WTC11 (cell line): ENCODE measurements around the gene USP50. TPM values are rescaled to one million over a fixed set of nuclear protein-coding genes. Genes with fewer than 3 reads are reported as not detected.
A peak's percentile ranks its signal among the peaks of the same experiment; 100 is the strongest.

ENCODE experiments used
- ATAC-seq: fragments of 200-7000 bp; cut with Tn5 transposase; 2 replicates; pipeline ENCODE4 v1.10.0; 2021; ENCODE audit warnings: mild to moderate bottlenecking, moderate library complexity
- Bru-seq: library from RNA; stranded (reverse); fragments of 400-500 nt; gene quantifications from one replicate; lab custom pipeline; 2021; lab: Mats Ljungman, UMichigan
- CTCF ChIA-PET: fragments of 300-600 bp; sonication (Branson Sonifier 250); formaldehyde crosslinking; loops from one replicate; lab custom pipeline; 2021; ENCODE audit warnings: antibody characterized with exemption; lab: Charles Lee
- POLR2A ChIA-PET: fragments of 350-600 bp; sonication (Branson Sonifier 250); formaldehyde crosslinking; loops from one replicate; lab custom pipeline; 2021; ENCODE audit warnings: antibody characterized with exemption; lab: Charles Lee
- DNase-seq: peaks from one replicate; pipeline ENCODE4 v3.0.0; 2021; ENCODE audit warnings: low spot score
- H3K27ac Mint-ChIP-seq: 2 replicates; pipeline ENCODE4 v1.8.0; 2021; ENCODE audit warnings: mixed read lengths
- H3K27me3 Mint-ChIP-seq: 2 replicates; pipeline ENCODE4 v1.8.0; 2021; ENCODE audit warnings: low read depth, mild to moderate bottlenecking, moderate library complexity, mixed read lengths
- H3K36me3 Mint-ChIP-seq: 2 replicates; pipeline ENCODE4 v1.8.0; 2021; ENCODE audit warnings: mixed read lengths
- H3K4me1 Mint-ChIP-seq: 2 replicates; pipeline ENCODE4 v1.8.0; 2022; ENCODE audit warnings: mixed read lengths
- H3K4me3 Mint-ChIP-seq: 2 replicates; pipeline ENCODE4 v1.8.0; 2021; ENCODE audit warnings: mild to moderate bottlenecking, moderate library complexity, mixed read lengths
- H3K9me3 Mint-ChIP-seq: 2 replicates; pipeline ENCODE4 v1.8.0; 2021; ENCODE audit warnings: mixed read lengths
- ATF3 ChIP-seq: sonication (generic); formaldehyde crosslinking; conservative IDR thresholded peaks from 2 replicates; pipeline ENCODE4 v1.8.1; 2022; ENCODE audit warnings: mild to moderate bottlenecking, missing genetic modification reagents
- CBFB ChIP-seq: sonication (generic); formaldehyde crosslinking; IDR thresholded peaks from 2 replicates; pipeline ENCODE4 v1.8.1; 2022; ENCODE audit warnings: mild to moderate bottlenecking, low read depth, missing genetic modification reagents
- ELF4 ChIP-seq: sonication (generic); formaldehyde crosslinking; IDR thresholded peaks from 2 replicates; pipeline ENCODE4 v1.8.1; 2022; ENCODE audit warnings: low read depth, mild to moderate bottlenecking, moderate library complexity, missing genetic modification reagents
- GABPB1 ChIP-seq: sonication (generic); formaldehyde crosslinking; IDR thresholded peaks from 2 replicates; pipeline ENCODE4 v1.8.1; 2023; ENCODE audit warnings: mild to moderate bottlenecking, missing genetic modification reagents
- GRHL2 ChIP-seq: fragments of 250-450 bp; sonication (Bioruptor Pico); IDR thresholded peaks from 2 replicates; pipeline ENCODE4 v1.8.0; 2022; ENCODE audit warnings: mild to moderate bottlenecking, moderate library complexity; ENCODE audit not compliant: insufficient replicate concordance, severe bottlenecking
- MYBL2 ChIP-seq: sonication (generic); formaldehyde crosslinking; IDR thresholded peaks from 2 replicates; pipeline ENCODE4 v1.8.1; 2023; ENCODE audit warnings: mild to moderate bottlenecking, moderate library complexity, missing genetic modification reagents
- NFE2L1 ChIP-seq: sonication (generic); formaldehyde crosslinking; IDR thresholded peaks from 2 replicates; pipeline ENCODE4 v1.8.1; 2023; ENCODE audit warnings: missing genetic modification reagents
- PRDM15 ChIP-seq: sonication (generic); formaldehyde crosslinking; IDR thresholded peaks from 2 replicates; pipeline ENCODE4 v1.8.0; 2022; ENCODE audit warnings: missing genetic modification reagents
- SMAD3 ChIP-seq: sonication (generic); formaldehyde crosslinking; IDR thresholded peaks from 2 replicates; pipeline ENCODE4 v1.8.0; 2022; ENCODE audit warnings: missing genetic modification reagents, mild to moderate bottlenecking, borderline replicate concordance
- SMAD4 ChIP-seq: sonication (generic); formaldehyde crosslinking; IDR thresholded peaks from 2 replicates; pipeline ENCODE4 v1.8.0; 2022; ENCODE audit warnings: mild to moderate bottlenecking, missing genetic modification reagents
- SP1 ChIP-seq: sonication (generic); formaldehyde crosslinking; conservative IDR thresholded peaks from 2 replicates; pipeline ENCODE4 v1.8.1; 2022; ENCODE audit warnings: missing genetic modification reagents
- TEAD4 ChIP-seq: sonication (generic); formaldehyde crosslinking; IDR thresholded peaks from 2 replicates; pipeline ENCODE4 v1.8.0; 2022; ENCODE audit warnings: mild to moderate bottlenecking, missing genetic modification reagents
- ZNF121 ChIP-seq: sonication (generic); formaldehyde crosslinking; IDR thresholded peaks from 2 replicates; pipeline ENCODE4 v1.8.0; 2023; ENCODE audit warnings: missing genetic modification reagents
- ZNF138 ChIP-seq: sonication (generic); formaldehyde crosslinking; conservative IDR thresholded peaks from 2 replicates; pipeline ENCODE4 v1.8.1; 2022; ENCODE audit warnings: mild to moderate bottlenecking, moderate library complexity, missing genetic modification reagents
- ZNF232 ChIP-seq: sonication (generic); formaldehyde crosslinking; IDR thresholded peaks from 2 replicates; pipeline ENCODE4 v1.8.0; 2022; ENCODE audit warnings: mild to moderate bottlenecking, missing genetic modification reagents
- long read RNA-seq, 3 experiments: library from RNA in 1 of 3; library from capped mRNA in 1 of 3; library from polyadenylated mRNA in 1 of 3; unstranded in 2 of 3; stranded (forward) in 1 of 3; transcript quantifications; one replicate each; pipeline ENCODE4 v2.0.0, GENCODE V29; 2021
- total RNA-seq: library from RNA; stranded (reverse); gene quantifications from 3 replicates; pipeline ENCODE4 v1.2.3, GENCODE V29; 2021
- TF ChIP-seq, protein P1 (sequence below): sonication (generic); formaldehyde crosslinking; IDR thresholded peaks from 2 replicates; pipeline ENCODE4 v1.8.1; 2022; ENCODE audit warnings: missing genetic modification reagents, borderline replicate concordance
- TF ChIP-seq, protein P2 (sequence below): sonication (generic); formaldehyde crosslinking; IDR thresholded peaks from 2 replicates; pipeline ENCODE4 v1.8.0; 2022; ENCODE audit warnings: mild to moderate bottlenecking, missing genetic modification reagents
- TF ChIP-seq, protein P3 (sequence below): sonication (generic); formaldehyde crosslinking; IDR thresholded peaks from 2 replicates; pipeline ENCODE4 v1.8.1; 2023; ENCODE audit warnings: mild to moderate bottlenecking, missing genetic modification reagents, moderate library complexity
- TF ChIP-seq, protein P4 (sequence below): fragments of 250-450 bp; sonication (Bioruptor Pico); IDR thresholded peaks from 2 replicates; pipeline ENCODE4 v1.8.0; 2021; ENCODE audit warnings: mild to moderate bottlenecking

USP50 gene
- total RNA-seq (not detected in 3 replicates), Bru-seq, nascent RNA (percentile 18 among the genes with signal in this experiment)
- long read RNA-seq, experiment 1, result 0 reads
- long read RNA-seq, experiment 2, result 0 reads
- long read RNA-seq, experiment 3, result 0 reads

- ChIA-PET CTCF (interaction anchor here (2.1 kb wide), 1 partner anchor 330 kb away, joined by 4 read pairs; no protein-coding TSS in a partner anchor), POLR2A (no interaction called here)
- Mint-ChIP-seq H3K4me3 (no peak within 1 kb of the TSS), H3K9me3 (no peaks in the 10 kb centered on the region), H3K27ac (no peak within 1 kb of the TSS), H3K4me1 (peaks cover 8% of the 10 kb centered on the region), H3K27me3 (no peaks in the 10 kb centered on the region), H3K36me3 (no peaks in the 10 kb centered on the region)
- no peak for DNase-seq
- no peak for ATAC-seq
- no peak for TF ChIP-seq TEAD4 (CRISPR knock-in tag)
These were observed at the start of gene USP50 for GRCh38 chr15:50546566-50546965. Gene USP50 (minus strand): TSS chr15:50546666. CDS start chr15:50546525, 141 bp downstream.

DNA sequence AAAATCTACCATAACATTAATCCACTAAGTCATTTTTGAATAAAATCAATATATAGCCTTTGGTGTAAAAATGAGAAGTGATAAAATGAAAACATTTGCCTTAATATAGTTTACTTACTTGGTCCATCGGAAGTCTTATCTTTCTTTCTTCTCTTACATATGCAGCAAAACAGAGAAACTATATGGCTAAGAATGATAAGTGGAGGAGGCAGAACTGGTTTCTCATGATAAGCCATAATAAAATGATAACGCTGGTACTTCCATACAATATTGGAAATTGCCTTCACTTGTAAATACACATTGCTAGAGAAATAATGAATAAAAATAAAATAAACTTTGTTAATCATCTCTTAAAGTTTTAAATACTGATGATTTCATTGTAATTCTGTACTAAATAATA lies 47.8 kb upstream of the USP50 start:
- TF ChIP-seq PRDM15 (no peak), NFE2L1 (CRISPR knock-in tag) (no peak)
- H3K36me3 Mint-ChIP-seq, result peaks cover 37% of the 10 kb centered on the region
- ChIA-PET CTCF (no interaction called here), POLR2A (no interaction called here)
- no peaks in the 10 kb centered on the region for H3K27me3 Mint-ChIP-seq
- no peak for ATAC-seq
- DNase-seq, result no peak
- no peaks in the 10 kb centered on the region for H3K4me1 Mint-ChIP-seq
- H3K27ac Mint-ChIP-seq, result no peak overlapping the region
- H3K9me3 Mint-ChIP-seq, result no peaks in the 10 kb centered on the region
- H3K4me3 Mint-ChIP-seq, result no peak overlapping the region

DNA sequence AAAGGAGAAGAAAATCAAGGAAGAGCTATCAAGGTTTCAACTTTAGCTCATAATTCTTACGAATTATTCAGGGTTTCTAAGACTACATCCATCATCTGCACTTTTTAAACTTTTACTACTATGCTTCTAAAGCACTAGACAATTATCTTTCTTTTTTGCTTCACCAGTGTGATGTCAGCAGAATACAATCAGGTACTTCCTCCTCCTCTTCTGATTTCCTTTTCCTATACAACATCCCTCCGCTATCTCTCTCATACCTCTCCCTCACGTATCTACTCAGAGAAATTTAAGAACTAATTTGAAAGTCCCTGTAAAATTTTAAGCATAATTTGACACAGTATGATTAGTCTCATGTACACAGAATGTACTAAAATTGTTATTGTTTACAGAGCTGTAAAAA lies 47.3 kb upstream of the USP50 start:
- H3K27ac Mint-ChIP-seq, result no peak overlapping the region
- H3K4me1 Mint-ChIP-seq, result no peaks in the 10 kb centered on the region
- H3K27me3 Mint-ChIP-seq, result no peaks in the 10 kb centered on the region
- no peak for TF ChIP-seq ELF4 (CRISPR knock-in tag)
- TF ChIP-seq NFE2L1 (CRISPR knock-in tag), result no peak
- TF ChIP-seq TEAD4 (CRISPR knock-in tag), result no peak
- no peak for TF ChIP-seq GRHL2 (CRISPR knock-in tag)
- TF ChIP-seq, protein P1, sequence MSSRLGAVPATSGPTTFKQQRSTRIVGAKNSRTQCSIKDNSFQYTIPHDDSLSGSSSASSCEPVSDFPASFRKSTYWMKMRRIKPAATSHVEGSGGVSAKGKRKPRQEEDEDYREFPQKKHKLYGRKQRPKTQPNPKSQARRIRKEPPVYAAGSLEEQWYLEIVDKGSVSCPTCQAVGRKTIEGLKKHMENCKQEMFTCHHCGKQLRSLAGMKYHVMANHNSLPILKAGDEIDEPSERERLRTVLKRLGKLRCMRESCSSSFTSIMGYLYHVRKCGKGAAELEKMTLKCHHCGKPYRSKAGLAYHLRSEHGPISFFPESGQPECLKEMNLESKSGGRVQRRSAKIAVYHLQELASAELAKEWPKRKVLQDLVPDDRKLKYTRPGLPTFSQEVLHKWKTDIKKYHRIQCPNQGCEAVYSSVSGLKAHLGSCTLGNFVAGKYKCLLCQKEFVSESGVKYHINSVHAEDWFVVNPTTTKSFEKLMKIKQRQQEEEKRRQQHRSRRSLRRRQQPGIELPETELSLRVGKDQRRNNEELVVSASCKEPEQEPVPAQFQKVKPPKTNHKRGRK (CRISPR knock-in tag), result no peak
- TF ChIP-seq, protein P2, sequence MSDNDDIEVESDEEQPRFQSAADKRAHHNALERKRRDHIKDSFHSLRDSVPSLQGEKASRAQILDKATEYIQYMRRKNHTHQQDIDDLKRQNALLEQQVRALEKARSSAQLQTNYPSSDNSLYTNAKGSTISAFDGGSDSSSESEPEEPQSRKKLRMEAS (CRISPR knock-in tag), result no peak
- no peak for TF ChIP-seq SMAD3
- TF ChIP-seq ZNF138 (CRISPR knock-in tag), result no peak
- no peak for TF ChIP-seq SMAD4
- TF ChIP-seq, protein P3, sequence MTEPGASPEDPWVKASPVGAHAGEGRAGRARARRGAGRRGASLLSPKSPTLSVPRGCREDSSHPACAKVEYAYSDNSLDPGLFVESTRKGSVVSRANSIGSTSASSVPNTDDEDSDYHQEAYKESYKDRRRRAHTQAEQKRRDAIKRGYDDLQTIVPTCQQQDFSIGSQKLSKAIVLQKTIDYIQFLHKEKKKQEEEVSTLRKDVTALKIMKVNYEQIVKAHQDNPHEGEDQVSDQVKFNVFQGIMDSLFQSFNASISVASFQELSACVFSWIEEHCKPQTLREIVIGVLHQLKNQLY (CRISPR knock-in tag), result no peak
- TF ChIP-seq, protein P4, sequence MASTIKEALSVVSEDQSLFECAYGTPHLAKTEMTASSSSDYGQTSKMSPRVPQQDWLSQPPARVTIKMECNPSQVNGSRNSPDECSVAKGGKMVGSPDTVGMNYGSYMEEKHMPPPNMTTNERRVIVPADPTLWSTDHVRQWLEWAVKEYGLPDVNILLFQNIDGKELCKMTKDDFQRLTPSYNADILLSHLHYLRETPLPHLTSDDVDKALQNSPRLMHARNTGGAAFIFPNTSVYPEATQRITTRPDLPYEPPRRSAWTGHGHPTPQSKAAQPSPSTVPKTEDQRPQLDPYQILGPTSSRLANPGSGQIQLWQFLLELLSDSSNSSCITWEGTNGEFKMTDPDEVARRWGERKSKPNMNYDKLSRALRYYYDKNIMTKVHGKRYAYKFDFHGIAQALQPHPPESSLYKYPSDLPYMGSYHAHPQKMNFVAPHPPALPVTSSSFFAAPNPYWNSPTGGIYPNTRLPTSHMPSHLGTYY (CRISPR knock-in tag), result no peak
- no peak for TF ChIP-seq GABPB1 (CRISPR knock-in tag)
- no peak for TF ChIP-seq ZNF121
- TF ChIP-seq SP1 (CRISPR knock-in tag), result no peak
- TF ChIP-seq ATF3 (CRISPR knock-in tag), result no peak
- no peak for TF ChIP-seq CBFB (CRISPR knock-in tag)
- TF ChIP-seq MYBL2, result no peak
- TF ChIP-seq ZNF232 (CRISPR knock-in tag), result no peak
- peaks cover 39% of the 10 kb centered on the region for H3K36me3 Mint-ChIP-seq
- no peaks in the 10 kb centered on the region for H3K9me3 Mint-ChIP-seq
- ChIA-PET CTCF (no interaction called here), POLR2A (no interaction called here)
- H3K4me3 Mint-ChIP-seq, result no peak overlapping the region
- no peak for DNase-seq
- no peak for ATAC-seq
